SK-N-DZ (cell line): Measurements from ENCODE around the gene FIBP. TPM values are rescaled to one million over a fixed set of nuclear protein-coding genes. Genes with fewer than 3 reads are reported as not detected.

Source experiments
- DNase-seq: peaks from one replicate; pipeline ENCODE4 v3.0.0-alpha.2; 2015; ENCODE audit warnings: low spot score
- polyA plus RNA-seq, 2 experiments: library from polyadenylated mRNA; depleted of rRNA; stranded (reverse); fragments of >200 nt; gene quantifications; 2 replicates each; pipeline ENCODE4 v1.2.3, GENCODE V29; 2014

FIBP gene
- polyA plus RNA-seq (2014; cell fraction: cytosol; rRNA removed), result 115 and 152 TPM in 2 replicates
- polyA plus RNA-seq (2014; cell fraction: nucleus; rRNA removed), result 150 and 171 TPM in 2 replicates

- DNase-seq, result peak; percentile 95
These were observed at the start of gene FIBP for GRCh38 chr11:65888163-65888814. FIBP (minus strand) TSS chr11:65888471; CDS start chr11:65888418, 53 bp downstream.

GRCh38 chr11:65937766-65938165 lies 49.5 kb upstream of the FIBP start:
- DNase-seq, result peak; percentile 59

GRCh38 chr11:65934014-65934413 lies 45.7 kb upstream of the FIBP start:
- DNase-seq, result no peak

DNA sequence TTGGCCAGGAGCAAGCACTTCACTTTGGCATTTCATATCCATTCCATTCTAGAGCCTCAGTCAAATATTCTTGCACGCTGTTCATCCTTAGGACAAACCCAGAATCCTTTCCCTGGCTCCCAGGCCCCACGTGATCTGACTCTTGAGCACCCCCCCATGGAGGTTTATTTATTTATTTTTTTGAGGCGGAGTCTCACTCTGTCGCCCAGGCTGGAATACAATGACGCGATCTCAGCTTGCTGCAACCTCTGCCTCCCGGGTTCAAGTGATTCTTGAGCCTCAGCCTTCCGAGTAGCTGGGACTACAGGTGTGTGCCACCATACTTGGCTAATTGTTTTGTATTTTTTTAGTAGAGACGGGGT lies 44.3 kb upstream of the FIBP start:
- no peak for DNase-seq

- DNase-seq, result no peak
These were observed 43.7 kb upstream of the FIBP start for GRCh38 chr11:65931773-65932557.

GRCh38 chr11:65928667-65929066 lies 40.4 kb upstream of the FIBP start:
- no peak for DNase-seq

GRCh38 chr11:65927904-65928397 lies 39.7 kb upstream of the FIBP start:
- no peak for DNase-seq

DNA sequence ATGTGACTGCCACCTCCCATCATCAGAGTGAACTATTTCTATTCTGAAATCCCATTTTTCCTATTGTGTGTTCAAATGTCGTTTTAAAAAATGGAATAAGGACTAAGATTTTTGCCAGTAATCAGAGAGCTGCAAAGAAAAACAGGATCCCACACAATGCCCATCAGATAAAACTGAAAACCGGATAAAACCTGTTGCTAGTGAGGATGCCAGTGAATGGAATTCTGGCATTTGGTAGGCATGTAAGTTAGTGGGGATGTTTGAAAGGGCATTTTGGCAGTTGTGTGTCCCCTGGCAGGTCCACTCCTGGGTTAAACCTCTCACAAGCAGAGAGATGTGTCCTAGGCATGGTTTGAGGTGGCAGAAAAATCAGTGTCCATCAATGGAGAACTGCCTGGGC lies 37.1 kb upstream of the FIBP start:
- DNase-seq, result no peak

DNA sequence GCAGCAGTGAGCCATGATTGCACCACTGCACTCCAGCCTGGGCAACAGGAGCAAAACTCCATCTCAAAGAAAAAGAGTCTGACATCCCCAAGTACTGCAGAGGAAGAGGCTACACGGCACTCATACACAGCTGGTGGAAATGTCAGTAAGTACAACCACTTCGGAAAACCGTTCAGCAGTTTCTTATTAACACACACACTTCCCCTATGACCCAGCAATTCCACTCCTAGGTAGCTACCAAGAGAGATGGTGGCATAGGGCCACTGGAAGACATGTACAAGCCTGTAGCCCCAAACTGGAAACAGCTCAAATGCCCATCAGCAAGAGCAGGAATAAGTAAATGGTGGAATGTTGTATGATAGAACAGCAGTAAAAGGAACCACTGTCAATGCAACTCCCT lies 34.3 kb upstream of the FIBP start:
- no peak for DNase-seq

- no peak for DNase-seq
These were observed 33.6 kb upstream of the FIBP start for GRCh38 chr11:65921876-65922275.

DNA sequence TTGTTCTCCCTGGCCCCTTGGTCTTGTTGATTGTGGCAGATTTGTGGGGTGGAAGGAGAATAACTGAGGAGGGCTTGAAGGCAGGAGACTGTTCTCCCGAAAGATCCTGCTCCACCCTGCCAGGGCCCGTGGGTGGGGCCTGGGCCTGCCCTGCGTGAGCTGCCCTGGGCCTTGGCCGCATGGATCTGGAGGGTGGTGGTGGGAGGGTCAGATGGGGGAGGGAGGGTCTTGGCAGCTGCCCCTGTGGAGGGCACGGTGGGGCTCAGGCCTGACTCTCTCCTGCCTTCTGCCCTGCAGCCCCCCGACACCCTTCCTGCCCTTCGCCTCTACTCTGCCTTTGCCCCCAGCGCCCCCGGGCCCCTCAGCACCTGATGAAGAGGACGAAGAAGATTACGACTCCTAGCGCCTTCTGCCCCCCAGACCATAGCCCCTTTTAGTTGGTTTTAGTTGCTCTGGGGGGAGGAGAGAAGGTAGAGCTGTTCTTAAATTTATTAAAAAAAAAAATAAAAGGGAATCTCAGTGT lies 32.8 kb upstream of the FIBP start:
- no peak for DNase-seq

DNA sequence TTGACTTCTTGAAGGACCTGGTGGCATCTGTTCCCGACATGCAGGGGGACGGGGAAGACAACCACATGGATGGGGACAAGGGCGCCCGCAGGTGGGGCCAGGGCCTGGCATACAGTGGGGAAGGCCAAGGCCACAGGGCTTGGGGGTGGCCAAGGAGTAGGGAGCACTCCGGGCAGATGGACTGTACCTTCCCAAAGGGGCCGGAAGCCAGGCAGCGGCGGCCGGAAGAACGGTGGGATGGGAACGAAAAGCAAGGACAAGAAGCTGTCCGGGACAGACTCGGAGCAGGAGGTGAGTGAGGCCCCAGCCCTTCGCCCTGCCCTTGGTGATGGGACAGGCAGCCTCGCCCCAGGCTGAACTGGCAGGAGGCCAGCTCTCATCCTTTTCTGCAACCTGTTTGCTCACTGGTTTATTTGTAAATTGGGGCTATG lies 32.1 kb upstream of the FIBP start:
- DNase-seq, result no peak

DNA sequence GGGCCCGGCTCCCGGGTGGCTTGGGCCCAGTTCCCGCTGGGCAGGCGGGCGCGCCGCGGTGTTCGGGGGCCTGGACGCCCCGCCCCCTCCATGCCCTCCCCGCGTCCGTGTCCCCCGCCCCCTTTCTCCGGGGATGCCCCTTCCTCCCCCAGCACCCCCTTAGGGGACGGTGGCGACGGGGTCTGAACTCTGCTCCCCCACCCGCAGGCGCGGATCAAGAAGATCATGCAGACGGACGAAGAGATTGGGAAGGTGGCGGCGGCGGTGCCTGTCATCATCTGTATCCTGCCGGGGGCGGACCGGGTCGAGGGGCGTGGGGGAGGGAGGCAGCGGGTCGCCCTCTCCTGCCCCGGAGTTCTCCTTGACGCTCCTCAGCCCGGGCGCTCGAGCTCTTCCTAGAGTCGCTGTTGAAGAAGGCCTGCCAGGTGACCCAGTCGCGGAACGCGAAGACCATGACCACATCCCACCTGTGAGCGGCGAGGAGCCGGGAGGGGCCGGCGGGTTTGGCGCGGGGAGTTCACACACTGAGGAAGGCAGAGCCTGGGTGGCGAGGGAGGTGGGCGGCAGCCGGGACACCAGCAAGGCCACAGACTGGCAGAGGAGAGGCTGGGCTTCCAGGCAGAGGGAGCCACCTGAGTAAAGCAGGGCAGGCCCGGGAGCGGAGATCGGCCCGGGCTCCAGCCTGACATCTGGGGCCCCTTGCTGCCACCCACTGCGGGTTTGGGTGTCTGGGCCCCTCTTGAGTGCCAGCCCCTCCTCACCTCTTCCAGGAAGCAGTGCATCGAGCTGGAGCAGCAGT lies 31.5 kb upstream of the FIBP start:
- peak; percentile 39 for DNase-seq

DNA sequence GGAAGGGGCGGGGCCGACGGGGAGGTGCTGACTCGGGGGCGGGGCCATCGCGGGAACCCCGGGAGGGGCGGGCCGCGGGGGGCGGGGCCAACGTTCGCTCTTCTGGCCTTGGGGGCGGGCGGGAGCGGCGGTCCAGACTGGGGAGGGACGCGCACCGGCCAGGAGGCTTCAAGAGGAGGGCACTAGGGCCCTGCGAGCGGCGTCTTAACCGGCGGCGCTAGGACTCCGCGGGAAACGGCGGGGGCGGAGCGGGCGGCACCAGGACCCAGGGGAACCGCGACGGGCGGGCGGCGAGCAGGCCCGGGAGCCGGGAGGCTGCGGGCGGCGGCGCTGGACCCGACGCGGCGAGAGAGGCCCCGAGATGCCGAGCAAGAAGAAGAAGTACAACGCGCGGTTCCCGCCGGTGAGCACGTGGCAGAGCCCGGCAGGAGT lies 30.9 kb upstream of the FIBP start, which contains the start of gene DRAP1:
TSS of gene DRAP1 (plus strand) at position 286 of the 432 bp plus-strand sequence. CDS start at position 362, 76 bp downstream.
- DNase-seq, result peak; percentile 97

DNA sequence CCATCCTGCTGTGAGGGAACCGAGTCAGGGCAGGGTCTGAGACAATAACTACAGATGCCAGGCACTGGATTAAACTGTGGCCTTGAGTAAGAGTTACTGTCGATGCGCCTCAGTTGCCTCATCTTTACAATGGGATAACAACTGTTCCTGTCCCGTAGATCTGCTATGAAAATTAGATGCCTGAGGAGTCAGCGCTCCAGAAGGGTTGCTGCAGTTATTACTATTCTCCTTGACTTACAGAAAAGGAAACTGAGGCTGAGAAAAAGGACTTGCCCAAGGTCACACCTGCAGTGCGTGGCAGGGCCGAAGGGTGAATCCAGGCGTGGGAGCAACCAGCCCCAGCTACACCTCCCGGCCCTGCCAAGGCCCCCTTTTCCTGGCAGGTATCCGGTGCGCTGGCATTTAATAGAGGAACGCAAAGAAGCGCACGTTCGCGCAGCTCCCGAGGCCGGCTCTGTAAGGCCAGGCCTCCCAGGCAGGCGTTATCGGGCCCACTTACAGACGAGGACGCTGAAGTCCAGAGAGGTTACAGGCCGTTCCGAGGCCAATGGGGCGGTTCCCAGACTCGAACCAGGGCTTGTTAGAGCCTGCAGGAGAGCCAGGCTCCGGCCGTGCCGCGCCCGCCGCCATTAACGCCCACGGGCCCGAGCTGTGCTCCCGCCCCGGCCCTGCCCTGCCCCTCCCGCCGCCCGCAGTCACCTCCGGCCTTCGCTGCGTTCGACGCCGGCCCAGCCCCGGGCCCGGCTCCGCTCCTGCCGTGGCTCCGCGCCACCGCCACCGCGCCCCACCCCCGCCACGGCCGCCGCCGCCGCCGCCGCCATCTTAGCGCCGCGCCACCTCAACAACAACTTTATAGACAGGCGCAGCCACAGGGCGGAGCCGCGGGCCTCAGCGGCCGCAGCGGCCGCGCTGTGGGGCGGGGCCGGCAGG lies 30.2 kb upstream of the FIBP start, which contains the start of gene C11orf68:
TSS of gene C11orf68 (minus strand) at position 852 of the 930 bp plus-strand sequence. CDS start at position 821, 31 bp downstream.
- DNase-seq, result no peak

DNA sequence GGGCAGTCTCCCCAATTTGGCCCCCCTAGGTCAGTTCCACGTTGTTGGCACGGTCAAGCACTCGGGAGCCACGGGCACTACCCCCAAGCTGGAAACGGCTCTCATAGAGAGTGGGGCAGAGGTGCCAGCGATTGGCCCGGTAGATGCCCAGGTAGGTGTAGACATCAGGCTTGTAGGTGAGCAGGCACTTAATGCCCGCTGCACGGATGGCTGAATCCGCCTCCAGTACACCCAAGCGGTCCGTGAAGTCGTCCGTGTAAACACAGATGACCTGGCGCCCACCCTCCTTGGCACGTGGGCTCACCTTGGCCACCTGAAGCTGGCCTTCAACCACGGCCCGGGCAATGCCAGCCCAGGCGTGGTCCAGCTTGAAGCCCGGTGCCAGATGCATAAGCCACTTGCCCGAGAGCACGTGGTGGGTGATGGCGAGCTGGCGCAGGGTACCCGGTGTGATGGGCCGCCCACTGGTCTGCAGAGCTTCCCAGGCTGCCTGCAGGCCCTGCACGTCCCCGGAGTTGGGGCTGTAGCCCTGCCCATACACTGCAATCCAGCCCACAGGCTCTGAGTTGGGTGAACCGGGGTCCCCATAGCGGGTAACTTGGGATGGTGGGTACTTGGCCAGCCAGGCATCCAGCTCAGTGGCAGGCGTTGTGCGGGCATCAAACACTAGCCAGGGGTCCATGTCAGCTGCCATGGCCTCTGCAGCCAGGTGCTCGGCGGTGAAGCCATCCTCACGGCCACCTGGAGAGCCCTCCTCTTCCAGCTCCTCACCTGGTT lies 29.4 kb upstream of the FIBP start:
- DNase-seq, result no peak

DNA sequence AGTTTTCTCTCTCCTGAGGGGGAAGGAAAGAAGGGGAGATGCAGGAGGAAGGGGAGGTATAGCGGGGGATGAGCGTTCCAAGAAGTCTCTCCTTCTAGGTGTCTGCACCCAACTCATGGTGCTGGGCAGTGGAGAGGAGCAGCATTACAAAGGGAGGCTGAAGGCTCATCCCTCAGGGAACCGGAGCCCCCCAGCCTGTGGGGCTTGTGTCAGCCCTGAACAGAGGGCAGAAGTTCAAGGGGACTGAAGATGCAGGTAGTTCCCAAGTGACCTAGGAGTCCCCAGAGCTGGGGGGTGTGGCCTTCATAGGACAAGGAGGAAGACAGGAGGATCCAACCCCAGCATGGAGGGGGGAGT lies 28.8 kb upstream of the FIBP start:
- DNase-seq, result no peak

GRCh38 chr11:65916391-65916790 lies 28.1 kb upstream of the FIBP start:
- DNase-seq, result no peak

DNA sequence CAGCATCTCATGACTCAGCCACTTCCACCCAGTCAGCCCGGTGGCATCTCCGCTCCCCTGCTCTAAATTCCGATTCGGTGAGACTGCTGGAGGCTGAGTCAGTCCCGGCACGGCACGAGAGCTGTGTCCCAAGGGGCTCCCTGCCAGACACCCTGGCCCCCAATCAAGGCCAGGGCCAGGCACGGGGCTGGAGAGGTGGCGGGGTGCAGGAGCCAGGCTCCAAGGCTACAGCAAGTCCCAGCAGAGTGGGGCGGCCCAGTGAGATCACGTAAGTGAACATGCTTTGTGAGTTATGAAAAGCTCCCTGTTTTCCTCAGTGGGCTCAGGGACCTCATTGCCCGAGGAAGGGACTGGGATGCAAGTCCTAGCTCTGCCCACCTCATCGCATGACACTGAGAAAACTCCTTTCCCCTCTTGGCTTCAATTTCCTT lies 27.6 kb upstream of the FIBP start:
- no peak for DNase-seq
